ENCODE data around the gene POLR2L. TPM values are rescaled to one million over a fixed set of nuclear protein-coding genes. Genes with fewer than 3 reads are reported as not detected.

POLR2L gene
- total RNA-seq, 1 donor from 2014 or later: 127 TPM

GRCh38 chr11:818396-819128, 23.8 kb downstream of the POLR2L start, which contains the start of gene PNPLA2:
TSS of gene PNPLA2 (plus strand) at chr11:818914. CDS start at chr11:819719, 805 bp downstream.
- peaks cover 27% of the 10 kb centered on the region for H3K36me3 ChIP-seq
- H3K4me1 ChIP-seq: peaks cover 32% of the 10 kb centered on the region
- no peaks in the 10 kb centered on the region for H3K27me3 ChIP-seq (ENCODE audit: low read depth)
- peak within 1 kb of the TSS; percentile 68 for H3K4me3 ChIP-seq
- DNase-seq (no peak), ATAC-seq (peak; percentile 36 to 53)
- no peaks in the 10 kb centered on the region for H3K9me3 ChIP-seq
- H3K27ac ChIP-seq: peak within 1 kb of the TSS; percentile 95
- intact Hi-C loops (cut with DNase I): no loop called here
- TF ChIP-seq CTCF (IDR thresholded peaks at IDR 0.05): no peak

- TF ChIP-seq CTCF (IDR thresholded peaks at IDR 0.05): no peak
- Histone ChIP-seq H3K4me1 (peaks cover 26% of the 10 kb centered on the region), H3K27ac (no peak overlapping the region), H3K27me3 (ENCODE audit: low read depth) (no peaks in the 10 kb centered on the region), H3K36me3 (peaks cover 28% of the 10 kb centered on the region), H3K9me3 (no peaks in the 10 kb centered on the region), H3K4me3 (no peak overlapping the region)
- ATAC-seq (no peak), DNase-seq (no peak)
- intact Hi-C loops (cut with DNase I): no loop called here
Measured at GRCh38 chr11:816433-816779, 25.9 kb downstream of the POLR2L start.

GRCh38 chr11:815675-816432, 26.5 kb downstream of the POLR2L start:
- Histone ChIP-seq H3K36me3 (peaks cover 33% of the 10 kb centered on the region), H3K27me3 (ENCODE audit: low read depth) (no peaks in the 10 kb centered on the region), H3K9me3 (no peaks in the 10 kb centered on the region), H3K4me1 (peaks cover 26% of the 10 kb centered on the region), H3K27ac (no peak overlapping the region), H3K4me3 (no peak overlapping the region)
- no peak for TF ChIP-seq CTCF (IDR thresholded peaks at IDR 0.05)
- no peak for ATAC-seq
- no peak for DNase-seq
- intact Hi-C loops (cut with DNase I): no loop called here

- no peak overlapping the region for H3K4me3 ChIP-seq
- H3K27ac ChIP-seq: no peak overlapping the region
- ATAC-seq (no peak), DNase-seq (no peak)
- no peaks in the 10 kb centered on the region for H3K9me3 ChIP-seq
- H3K4me1 ChIP-seq: peaks cover 26% of the 10 kb centered on the region
- peaks cover 33% of the 10 kb centered on the region for H3K36me3 ChIP-seq
- H3K27me3 ChIP-seq (ENCODE audit: low read depth): no peaks in the 10 kb centered on the region
- intact Hi-C loops (cut with DNase I): no loop called here
- TF ChIP-seq CTCF (IDR thresholded peaks at IDR 0.05): no peak
Measured at GRCh38 chr11:813456-814096, 28.8 kb downstream of the POLR2L start.

- intact Hi-C loops (cut with DNase I): no loop called here
- Histone ChIP-seq H3K27ac (no peak overlapping the region), H3K36me3 (peaks cover 33% of the 10 kb centered on the region), H3K9me3 (no peaks in the 10 kb centered on the region), H3K4me3 (no peak overlapping the region), H3K27me3 (ENCODE audit: low read depth) (no peaks in the 10 kb centered on the region), H3K4me1 (peaks cover 28% of the 10 kb centered on the region)
- no peak for DNase-seq
- no peak for ATAC-seq
- TF ChIP-seq CTCF (IDR thresholded peaks at IDR 0.05): no peak
Measured at GRCh38 chr11:813072-813455, 29.3 kb downstream of the POLR2L start.

All from lower lobe of right lung (tissue), 2 donors.